Measurements from ENCODE around the gene DHCR24. TPM values are rescaled to one million over a fixed set of nuclear protein-coding genes. Genes with fewer than 3 reads are reported as not detected.

The DHCR24 gene
- total and polyA plus RNA-seq, 2 of the 13 experiments (the other 11 are each of a cell fraction or from before 2014, with no cell fraction given): 374 to 448 TPM

- TF ChIP-seq ZNF615 (CRISPR knock-in tag; IDR thresholded peaks at IDR 0.05; ENCODE audit: borderline replicate concordance): no peak
- TF ChIP-seq TFAP4 (IDR thresholded peaks at IDR 0.05; ENCODE audit: borderline replicate concordance, low read depth): peak; percentile 20; the same call in 1 of the 2 replicates
- no peak for TF ChIP-seq NPAS2 (CRISPR knock-in tag; IDR thresholded peaks at IDR 0.05; ENCODE audit: borderline replicate concordance)
- TF ChIP-seq ATM (IDR thresholded peaks at IDR 0.05; ENCODE audit: borderline replicate concordance): no peak
- peak; percentile 82; the same call in 1 of the 2 replicates for TF ChIP-seq MYPOP (CRISPR knock-in tag; IDR thresholded peaks at IDR 0.05)
- TF ChIP-seq HNRNPUL1 (IDR thresholded peaks at IDR 0.05; ENCODE audit: low read depth, low read length): no peak
- TF ChIP-seq BRCA1 (CRISPR knock-in tag; IDR thresholded peaks at IDR 0.05): 0 out of 2 replicates have a peak, but pooled peaks have one; percentile 65
- no peak for TF ChIP-seq SAFB2 (CRISPR knock-in tag; IDR thresholded peaks at IDR 0.05; ENCODE audit: borderline replicate concordance, low read depth)
- TF ChIP-seq ZFP36 (IDR thresholded peaks at IDR 0.05; ENCODE audit: borderline replicate concordance, low read depth, low read length, partially characterized antibody): no peak
- TF ChIP-seq, protein P1, sequence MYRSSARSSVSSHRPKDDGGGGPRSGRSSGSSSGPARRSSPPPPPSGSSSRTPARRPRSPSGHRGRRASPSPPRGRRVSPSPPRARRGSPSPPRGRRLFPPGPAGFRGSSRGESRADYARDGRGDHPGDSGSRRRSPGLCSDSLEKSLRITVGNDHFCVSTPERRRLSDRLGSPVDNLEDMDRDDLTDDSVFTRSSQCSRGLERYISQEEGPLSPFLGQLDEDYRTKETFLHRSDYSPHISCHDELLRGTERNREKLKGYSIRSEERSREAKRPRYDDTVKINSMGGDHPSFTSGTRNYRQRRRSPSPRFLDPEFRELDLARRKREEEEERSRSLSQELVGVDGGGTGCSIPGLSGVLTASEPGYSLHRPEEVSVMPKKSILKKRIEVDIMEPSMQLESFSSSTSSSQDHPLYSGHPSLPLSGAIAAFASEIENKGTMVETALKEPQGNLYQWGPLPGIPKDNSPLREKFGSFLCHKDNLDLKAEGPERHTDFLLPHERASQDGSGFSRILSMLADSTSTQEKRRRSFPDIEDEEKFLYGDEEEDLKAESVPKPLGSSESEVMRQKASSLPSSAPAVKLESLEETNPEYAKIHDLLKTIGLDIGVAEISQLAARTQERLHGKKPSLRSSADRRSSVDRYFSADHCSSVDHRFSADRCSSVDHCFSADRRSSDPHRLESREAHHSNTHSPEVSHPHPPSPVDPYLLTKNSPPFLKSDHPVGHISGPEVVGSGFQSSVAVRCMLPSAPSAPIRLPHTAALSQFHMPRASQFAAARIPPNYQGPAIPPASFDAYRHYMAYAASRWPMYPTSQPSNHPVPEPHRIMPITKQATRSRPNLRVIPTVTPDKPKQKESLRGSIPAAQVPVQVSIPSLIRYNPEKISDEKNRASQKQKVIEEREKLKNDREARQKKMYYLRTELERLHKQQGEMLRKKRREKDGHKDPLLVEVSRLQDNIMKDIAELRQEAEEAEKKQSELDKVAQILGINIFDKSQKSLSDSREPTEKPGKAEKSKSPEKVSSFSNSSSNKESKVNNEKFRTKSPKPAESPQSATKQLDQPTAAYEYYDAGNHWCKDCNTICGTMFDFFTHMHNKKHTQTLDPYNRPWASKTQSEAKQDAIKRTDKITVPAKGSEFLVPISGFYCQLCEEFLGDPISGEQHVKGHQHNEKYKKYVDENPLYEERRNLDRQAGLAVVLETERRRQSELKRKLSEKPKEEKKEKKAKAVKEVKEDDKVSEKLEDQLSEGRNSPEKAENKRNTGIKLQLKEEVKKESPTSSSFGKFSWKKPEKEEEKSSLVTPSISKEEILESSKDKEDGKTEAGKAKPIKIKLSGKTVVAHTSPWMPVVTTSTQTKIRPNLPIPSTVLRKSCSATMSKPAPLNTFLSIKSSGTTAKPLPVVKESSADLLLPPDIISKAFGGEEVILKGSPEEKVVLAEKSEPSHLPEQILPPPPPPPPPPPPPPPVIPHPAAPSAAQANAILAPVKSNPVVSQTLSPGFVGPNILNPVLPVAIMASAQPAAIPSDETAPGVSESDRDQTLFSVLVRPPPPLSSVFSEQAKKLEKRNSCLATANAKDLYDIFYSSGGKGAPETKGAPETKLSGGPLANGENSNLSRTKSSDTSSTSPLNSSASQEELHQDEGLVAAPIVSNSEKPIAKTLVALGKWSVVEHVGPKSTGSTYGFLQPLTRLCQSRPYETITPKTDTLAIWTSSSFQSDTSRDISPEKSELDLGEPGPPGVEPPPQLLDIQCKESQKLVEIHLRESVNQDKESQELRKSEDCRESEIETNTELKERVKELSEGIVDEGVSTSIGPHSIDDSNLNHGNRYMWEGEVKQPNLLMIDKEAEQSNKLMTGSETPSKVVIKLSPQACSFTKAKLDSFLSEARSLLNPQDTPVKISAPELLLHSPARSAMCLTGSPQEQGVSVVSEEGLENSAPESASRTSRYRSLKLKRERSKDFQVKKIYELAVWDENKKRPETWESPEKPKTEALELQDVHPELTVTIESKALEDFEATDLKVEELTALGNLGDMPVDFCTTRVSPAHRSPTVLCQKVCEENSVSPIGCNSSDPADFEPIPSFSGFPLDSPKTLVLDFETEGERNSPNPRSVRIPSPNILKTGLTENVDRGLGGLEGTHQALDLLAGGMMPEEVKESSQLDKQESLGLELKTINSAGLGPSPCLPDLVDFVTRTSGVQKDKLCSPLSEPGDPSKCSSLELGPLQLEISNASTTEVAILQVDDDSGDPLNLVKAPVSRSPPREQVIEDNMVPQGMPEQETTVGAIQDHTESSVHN (CRISPR knock-in tag; IDR thresholded peaks at IDR 0.05): no peak
- TF ChIP-seq TP53 (CRISPR knock-in tag; conservative IDR thresholded peaks at IDR 0.05): no peak
- TF ChIP-seq CBX5 (CRISPR knock-in tag; IDR thresholded peaks at IDR 0.05; ENCODE audit: borderline replicate concordance): no peak
- TF ChIP-seq CBX1 (IDR thresholded peaks at IDR 0.05; ENCODE audit: low read depth): no peak
- no peak for TF ChIP-seq MZF1 (CRISPR knock-in tag; IDR thresholded peaks at IDR 0.05; ENCODE audit: borderline replicate concordance)
- TF ChIP-seq SP5 (CRISPR knock-in tag; IDR thresholded peaks at IDR 0.05; ENCODE audit: borderline replicate concordance, low read depth): peak; percentile 37; the same call in 1 of the 2 replicates
Observed at GRCh38 chr1:54886724-54887664, at the start of gene DHCR24 (continued).

All from HepG2 (cell line).